ENCODE results near the gene UPK3BL1. TPM values are rescaled to one million over a fixed set of nuclear protein-coding genes. Genes with fewer than 3 reads are reported as not detected.
"Not testable (repeated sequence)": the region's sequence is repeated elsewhere in the genome, so short reads cannot be mapped to it uniquely, and the experiment has no call there.

The UPK3BL1 gene
- total and polyA plus RNA-seq, 2 of the 8 experiments (the other 6 are each of a cell fraction or from before 2014, with no cell fraction given): 6.4 to 16.1 TPM

DNA sequence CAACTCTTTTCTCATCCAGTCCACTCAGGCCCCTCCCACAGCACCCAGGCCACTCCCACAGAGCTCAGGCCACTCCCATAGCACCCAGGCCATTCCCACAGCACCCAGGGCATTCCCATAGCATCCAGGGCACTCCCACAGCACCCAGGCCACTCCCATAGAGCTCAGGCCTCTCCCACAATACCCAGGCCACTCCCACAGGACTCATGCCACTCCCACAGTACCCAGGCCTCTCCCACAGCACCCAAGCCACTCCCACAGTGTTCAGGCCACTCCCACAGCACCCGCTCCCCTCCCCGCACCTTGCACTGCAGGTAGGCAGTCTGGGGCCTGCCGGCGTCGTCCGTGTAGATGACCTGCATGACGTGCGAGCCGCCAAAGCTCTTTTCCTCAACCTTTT lies 52.7 kb downstream of the UPK3BL1 start:
- DNase-seq (ENCODE audit: low read depth in 1 of 2, low spot score in 2 of 2); H4K5ac ChIP-seq (ENCODE audit: insufficient read length, low read depth, low read length); H3K14ac ChIP-seq (ENCODE audit: insufficient read length); H3K9ac ChIP-seq (replicated peaks in 1 of 4; ENCODE audit: extremely low read depth in 1 of 4, low read depth in 3 of 4, low read length in 3 of 4); FAIRE-seq; H2BK20ac ChIP-seq (ENCODE audit: low read length); H4K20me1 ChIP-seq (replicated peaks in 1 of 2; ENCODE audit: control insufficient read depth in 1 of 2, insufficient read depth in 2 of 2, low read length in 2 of 2); H3K79me2 ChIP-seq (ENCODE audit: control insufficient read depth in 1 of 2, insufficient read depth in 2 of 2, low read length in 2 of 2); H2BK120ac ChIP-seq (replicated peaks; ENCODE audit: low read depth, low read length); H3K9me3 ChIP-seq (ENCODE audit: insufficient read depth in 2 of 2, low read depth in 1 of 2, low read length in 1 of 2); H3K36me3 ChIP-seq (ENCODE audit: control insufficient read depth in 2 of 4, insufficient read depth in 4 of 4, low read length in 3 of 4); H3K4me1 ChIP-seq (replicated peaks in 1 of 4; ENCODE audit: control insufficient read depth in 3 of 4, insufficient read depth in 4 of 4, low read length in 3 of 4); H3K27me3 ChIP-seq (replicated peaks in 1 of 4; ENCODE audit: control insufficient read depth in 3 of 4, extremely low read depth in 1 of 4, insufficient read depth in 3 of 4, low read length in 3 of 4); H3K4me2 ChIP-seq (ENCODE audit: insufficient read depth in 1 of 2, low read depth in 2 of 2, low read length in 2 of 2); H3K23me2 ChIP-seq (ENCODE audit: low read depth, low read length); H2BK12ac ChIP-seq (ENCODE audit: low read depth, low read length); CTCF ChIA-PET (ENCODE audit: partially characterized antibody); H2BK5ac ChIP-seq (ENCODE audit: low read depth, low read length); H4K91ac ChIP-seq (replicated peaks; ENCODE audit: insufficient read length, low read length); H3K4me3 ChIP-seq (ENCODE audit: extremely low read depth in 1 of 4, insufficient read depth in 2 of 4, low read depth in 3 of 4, low read length in 4 of 4); H4K8ac ChIP-seq (ENCODE audit: extremely low read depth, insufficient read depth, low read length); H3K23ac ChIP-seq (ENCODE audit: insufficient read length); H3K79me1 ChIP-seq (ENCODE audit: low read depth, low read length); H2AFZ ChIP-seq (ENCODE audit: low read length); POLR2A ChIA-PET (ENCODE audit: partially characterized antibody); H3K56ac ChIP-seq (replicated peaks; ENCODE audit: insufficient read length, low read depth, low read length); H3K18ac ChIP-seq (ENCODE audit: extremely low read depth, low read length); H2AK5ac ChIP-seq (ENCODE audit: low read depth, low read length); H3K27ac ChIP-seq (ENCODE audit: low read depth, low read length); H3K4ac ChIP-seq (replicated peaks; ENCODE audit: insufficient read length, low read depth, low read length); H2BK15ac ChIP-seq (ENCODE audit: low read length): not testable (repeated sequence)
- WGBS, 2 experiments (ENCODE audit: extremely low coverage in 1 of 2, insufficient coverage in 1 of 2, insufficient read length in 1 of 2, insufficient replicate concordance in 2 of 2, low coverage in 1 of 2, low lambda C conversion rate in 2 of 2, missing lambda C conversion rate in 1 of 2): no CpG with 5 or more reads among the region's 9 CpGs

Small RNAs within 50 kb of the gene (small RNA-seq; reads per million reads assigned to genes)
- not detected for gene AC105052.3 (ENCODE audit: insufficient read depth)
- not detected for gene UPK3BL1 (ENCODE audit: insufficient read depth)

Other genes with a start within 250 kb of the UPK3BL1 start
- 22.0 and 25.0 TPM in 2 replicates for gene PRKRIP1, start 246.4 kb downstream of the UPK3BL1 start, total RNA-seq (2021; fragmentation: NEBNext Ultra II Directional; extraction: Animal tissue kit (Norgen Biotek cat#: 25700))
- gene PRKRIP1, start 246.4 kb downstream of the UPK3BL1 start, polyA plus RNA-seq (2011; rRNA removed): 11.1 and 16.8 TPM in 2 replicates
- 20.7 and 22.9 TPM in 2 replicates for gene ORAI2, start 209.2 kb downstream of the UPK3BL1 start, total RNA-seq (2021; fragmentation: NEBNext Ultra II Directional; extraction: Animal tissue kit (Norgen Biotek cat#: 25700))
- gene ORAI2, start 209.2 kb downstream of the UPK3BL1 start, polyA plus RNA-seq (2011; rRNA removed): 35.2 and 49.8 TPM in 2 replicates
- gene ALKBH4, start 177.9 kb downstream of the UPK3BL1 start, total RNA-seq (2021; fragmentation: NEBNext Ultra II Directional; extraction: Animal tissue kit (Norgen Biotek cat#: 25700)): 16.6 and 17.7 TPM in 2 replicates
- gene ALKBH4, start 177.9 kb downstream of the UPK3BL1 start, polyA plus RNA-seq (2011; rRNA removed): 10.2 and 14.2 TPM in 2 replicates
- 26.8 and 28.5 TPM in 2 replicates for gene LRWD1, start 177.8 kb downstream of the UPK3BL1 start, total RNA-seq (2021; fragmentation: NEBNext Ultra II Directional; extraction: Animal tissue kit (Norgen Biotek cat#: 25700))
- 23.4 and 33.7 TPM in 2 replicates for gene LRWD1, start 177.8 kb downstream of the UPK3BL1 start, polyA plus RNA-seq (2011; rRNA removed)
- gene POLR2J, start 163.9 kb downstream of the UPK3BL1 start, total RNA-seq (2021; fragmentation: NEBNext Ultra II Directional; extraction: Animal tissue kit (Norgen Biotek cat#: 25700)): 54.1 TPM in 2 replicates
- gene POLR2J, start 163.9 kb downstream of the UPK3BL1 start, polyA plus RNA-seq (2011; rRNA removed): 109 and 113 TPM in 2 replicates
- 2.6 and 3.4 TPM in 2 replicates for gene RASA4B, start 125.0 kb downstream of the UPK3BL1 start, total RNA-seq (2021; fragmentation: NEBNext Ultra II Directional; extraction: Animal tissue kit (Norgen Biotek cat#: 25700))
- 6.7 and 8.3 TPM in 2 replicates for gene RASA4B, start 125.0 kb downstream of the UPK3BL1 start, polyA plus RNA-seq (2011; rRNA removed)
- gene UPK3BL2, start 99.1 kb downstream of the UPK3BL1 start, total RNA-seq (2021; fragmentation: NEBNext Ultra II Directional; extraction: Animal tissue kit (Norgen Biotek cat#: 25700)): 12.4 and 12.5 TPM in 2 replicates
- 18.3 and 22.6 TPM in 2 replicates for gene UPK3BL2, start 99.1 kb downstream of the UPK3BL1 start, polyA plus RNA-seq (2011; rRNA removed)
- gene SPDYE2, start 91.6 kb downstream of the UPK3BL1 start, total RNA-seq (2021; fragmentation: NEBNext Ultra II Directional; extraction: Animal tissue kit (Norgen Biotek cat#: 25700)): not detected in 2 replicates
- gene SPDYE2, start 91.6 kb downstream of the UPK3BL1 start, polyA plus RNA-seq (2011; rRNA removed): not detected in 2 replicates
- 19.3 and 24.6 TPM in 2 replicates for gene POLR2J3, start 70.2 kb downstream of the UPK3BL1 start, total RNA-seq (2021; fragmentation: NEBNext Ultra II Directional; extraction: Animal tissue kit (Norgen Biotek cat#: 25700))
- gene POLR2J3, start 70.2 kb downstream of the UPK3BL1 start, polyA plus RNA-seq (2011; rRNA removed): 15.8 and 18.7 TPM in 2 replicates
- gene RASA4, start 26.0 kb downstream of the UPK3BL1 start, total RNA-seq (2021; fragmentation: NEBNext Ultra II Directional; extraction: Animal tissue kit (Norgen Biotek cat#: 25700)): 19.6 and 25.1 TPM in 2 replicates
- 23.4 and 37.0 TPM in 2 replicates for gene RASA4, start 26.0 kb downstream of the UPK3BL1 start, polyA plus RNA-seq (2011; rRNA removed)
- not detected in 2 replicates for gene SPDYE2B, start 7.5 kb upstream of the UPK3BL1 start, total RNA-seq (2021; fragmentation: NEBNext Ultra II Directional; extraction: Animal tissue kit (Norgen Biotek cat#: 25700))
- gene SPDYE2B, start 7.5 kb upstream of the UPK3BL1 start, polyA plus RNA-seq (2011; rRNA removed): not detected in 2 replicates
- 7.7 and 7.9 TPM in 2 replicates for gene POLR2J2, start 28.9 kb upstream of the UPK3BL1 start, total RNA-seq (2021; fragmentation: NEBNext Ultra II Directional; extraction: Animal tissue kit (Norgen Biotek cat#: 25700))
- gene POLR2J2, start 28.9 kb upstream of the UPK3BL1 start, polyA plus RNA-seq (2011; rRNA removed): 1.8 and 2.1 TPM in 2 replicates
- 6.6 TPM in 2 replicates for gene FAM185A, start 106.2 kb upstream of the UPK3BL1 start, total RNA-seq (2021; fragmentation: NEBNext Ultra II Directional; extraction: Animal tissue kit (Norgen Biotek cat#: 25700))
- 5.2 and 7.4 TPM in 2 replicates for gene FAM185A, start 106.2 kb upstream of the UPK3BL1 start, polyA plus RNA-seq (2011; rRNA removed)

All from H1 (cell line).